Stomach (tissue), 4 donors: ENCODE measurements around the gene MCOLN1.

Experiments
- EP300 ChIP-seq: sonication (generic); formaldehyde crosslinking; IDR thresholded peaks from one replicate; pipeline ENCODE4 v1.6.1; 2017; ENCODE audit warnings: antibody characterized with exemption
- POLR2A ChIP-seq, 4 donors: fragments of 450-650 bp; IDR thresholded peaks; one replicate each; pipeline ENCODE4 v1.6.1; 2016; ENCODE audit warnings: antibody characterized with exemption in 4 of 4, control low read depth in 2 of 4, mild to moderate bottlenecking in 1 of 4, moderate library complexity in 1 of 4
- POLR2AphosphoS5 ChIP-seq, 3 donors: sonication (generic); formaldehyde crosslinking; IDR thresholded peaks; one replicate each; pipeline ENCODE4 v1.6.1; 2016; ENCODE audit warnings: antibody characterized with exemption in 3 of 3
- TF ChIP-seq, protein P1 (sequence below), 7 experiments: fragments of 450-650 bp in 4 of 7; fragments of 200-600 bp in 3 of 7; sonication (generic) in 3 of 7; IDR thresholded peaks; one replicate each; pipeline ENCODE4 v1.5.1; 2016 to 2019; ENCODE audit warnings: antibody characterized with exemption in 7 of 7, control low read depth in 2 of 7, mild to moderate bottlenecking in 1 of 7

DNA sequence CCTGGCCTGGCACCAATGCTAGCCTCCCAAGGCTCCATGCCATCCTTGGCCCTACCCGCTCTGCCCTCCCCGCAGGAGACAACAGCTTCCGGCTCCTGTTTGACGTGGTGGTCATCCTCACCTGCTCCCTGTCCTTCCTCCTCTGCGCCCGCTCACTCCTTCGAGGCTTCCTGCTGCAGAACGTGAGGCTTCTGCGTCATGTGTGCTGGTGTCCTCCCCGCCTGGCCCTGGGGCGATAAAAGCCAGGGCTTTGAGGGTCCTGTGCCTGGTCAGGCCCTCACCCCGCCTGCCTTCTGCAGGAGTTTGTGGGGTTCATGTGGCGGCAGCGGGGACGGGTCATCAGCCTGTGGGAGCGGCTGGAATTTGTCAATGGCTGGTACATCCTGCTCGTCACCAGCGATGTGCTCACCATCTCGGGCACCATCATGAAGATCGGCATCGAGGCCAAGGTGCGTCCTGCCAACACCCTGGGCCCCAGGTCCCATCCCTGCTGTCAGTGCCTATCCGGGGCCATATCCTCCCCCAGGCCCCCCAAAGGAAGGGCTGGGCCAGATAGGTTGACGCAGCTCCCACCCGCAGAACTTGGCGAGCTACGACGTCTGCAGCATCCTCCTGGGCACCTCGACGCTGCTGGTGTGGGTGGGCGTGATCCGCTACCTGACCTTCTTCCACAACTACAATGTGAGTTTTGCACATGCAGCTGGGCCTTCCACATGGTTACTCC is 6.3 kb downstream of the MCOLN1 start:
- TF ChIP-seq, protein P1, sequence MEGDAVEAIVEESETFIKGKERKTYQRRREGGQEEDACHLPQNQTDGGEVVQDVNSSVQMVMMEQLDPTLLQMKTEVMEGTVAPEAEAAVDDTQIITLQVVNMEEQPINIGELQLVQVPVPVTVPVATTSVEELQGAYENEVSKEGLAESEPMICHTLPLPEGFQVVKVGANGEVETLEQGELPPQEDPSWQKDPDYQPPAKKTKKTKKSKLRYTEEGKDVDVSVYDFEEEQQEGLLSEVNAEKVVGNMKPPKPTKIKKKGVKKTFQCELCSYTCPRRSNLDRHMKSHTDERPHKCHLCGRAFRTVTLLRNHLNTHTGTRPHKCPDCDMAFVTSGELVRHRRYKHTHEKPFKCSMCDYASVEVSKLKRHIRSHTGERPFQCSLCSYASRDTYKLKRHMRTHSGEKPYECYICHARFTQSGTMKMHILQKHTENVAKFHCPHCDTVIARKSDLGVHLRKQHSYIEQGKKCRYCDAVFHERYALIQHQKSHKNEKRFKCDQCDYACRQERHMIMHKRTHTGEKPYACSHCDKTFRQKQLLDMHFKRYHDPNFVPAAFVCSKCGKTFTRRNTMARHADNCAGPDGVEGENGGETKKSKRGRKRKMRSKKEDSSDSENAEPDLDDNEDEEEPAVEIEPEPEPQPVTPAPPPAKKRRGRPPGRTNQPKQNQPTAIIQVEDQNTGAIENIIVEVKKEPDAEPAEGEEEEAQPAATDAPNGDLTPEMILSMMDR (IDR thresholded peaks at IDR 0.05) = no peak
- TF ChIP-seq POLR2A (IDR thresholded peaks at IDR 0.05) = no peak
- no peak for TF ChIP-seq POLR2AphosphoS5 (IDR thresholded peaks at IDR 0.05)
- no peak for TF ChIP-seq EP300
